Endothelial cell of umbilical vein (primary cell): ENCODE results near the gene STARD5. TPM values are rescaled to one million over a fixed set of nuclear protein-coding genes. Genes with fewer than 3 reads are reported as not detected.

Experiments
- BruUV-seq: library from RNA; stranded (reverse); fragments of 400-500 nt; replicated peaks from 2 replicates; lab custom pipeline; 2021; lab: Mats Ljungman, UMichigan
- CTCF ChIA-PET: fragments of 300-600, 350-600 bp; sonication (Branson Sonifier 250); formaldehyde crosslinking; loops from one replicate; lab custom pipeline; 2021; ENCODE audit warnings: antibody characterized with exemption, inconsistent platforms; lab: Charles Lee
- POLR2A ChIA-PET: fragments of 300-600, 350-600 bp; sonication (Branson Sonifier 250); formaldehyde crosslinking; loops from one replicate; lab custom pipeline; 2021; ENCODE audit warnings: antibody characterized with exemption, inconsistent platforms; lab: Charles Lee
- DNase-seq: peaks from one replicate; pipeline ENCODE4 v3.0.0-alpha.2; 2011; ENCODE audit warnings: low read depth, low spot score
- FAIRE-seq: peaks from 2 replicates; lab custom pipeline; 2011; peaks lifted over from hg19 to GRCh38; lab: Jason Lieb, UNC
- H2AFZ ChIP-seq: 2 replicates; pipeline ENCODE4 v1.6.0; 2012; ENCODE audit warnings: low read depth, low read length, control low read depth, inconsistent platforms
- H3K27ac ChIP-seq: 2 replicates; pipeline ENCODE4 v1.5.1; 2011; ENCODE audit warnings: low read depth, mild to moderate bottlenecking, control low read depth, low read length, moderate library complexity; ENCODE audit not compliant: insufficient read depth
- H3K27me3 ChIP-seq, 2 experiments: 2 replicates each; pipeline versions ENCODE4 v1.6.0 to v1.6.1; 2011; ENCODE audit warnings: low read length in 2 of 2, mixed read lengths in 1 of 2; ENCODE audit not compliant: control insufficient read depth in 2 of 2, insufficient read depth in 2 of 2
- H3K36me3 ChIP-seq, 2 experiments: 2 replicates in 1 of 2; 3 replicates in 1 of 2; pipeline ENCODE4 v1.5.1; 2011; ENCODE audit warnings: low read length in 2 of 2, mild to moderate bottlenecking in 1 of 2, moderate library complexity in 1 of 2; ENCODE audit not compliant: control insufficient read depth in 2 of 2, insufficient read depth in 2 of 2; ENCODE audit errors: extremely low read depth in 1 of 2
- H3K4me1 ChIP-seq: 3 replicates; pipeline ENCODE4 v1.5.1; 2011; ENCODE audit warnings: mild to moderate bottlenecking, low read length; ENCODE audit not compliant: control insufficient read depth, insufficient read depth; ENCODE audit errors: extremely low read depth
- H3K4me2 ChIP-seq: 2 replicates; pipeline ENCODE4 v1.6.1; 2011; ENCODE audit warnings: low read length, control low read depth, mixed read lengths; ENCODE audit not compliant: insufficient read depth
- H3K4me3 ChIP-seq, 3 experiments: fragments of 200-600 bp in 1 of 3; sonication (generic), shearing (Covaris generic) in 1 of 3; replicated peaks in 1 of 3; 2 replicates each; pipeline ENCODE4 v1.5.1; 2011 to 2016; ENCODE audit warnings: control low read depth in 3 of 3, low read length in 3 of 3, mild to moderate bottlenecking in 2 of 3, inconsistent platforms in 1 of 3, low read depth in 1 of 3, moderate library complexity in 1 of 3; ENCODE audit not compliant: insufficient read depth in 1 of 3
- H3K79me2 ChIP-seq: 2 replicates; pipeline ENCODE4 v1.6.0; 2012; ENCODE audit warnings: low read length, inconsistent platforms; ENCODE audit not compliant: control insufficient read depth, insufficient read depth
- H3K9ac ChIP-seq: replicated peaks from 2 replicates; pipeline ENCODE3; 2011; ENCODE audit warnings: low read length, control low read depth; ENCODE audit not compliant: insufficient read depth; ENCODE audit errors: extremely low read depth
- H3K9me1 ChIP-seq: replicated peaks from 3 replicates; pipeline ENCODE4 v1.6.0; 2011; ENCODE audit warnings: mild to moderate bottlenecking, low read length; ENCODE audit not compliant: control insufficient read depth, insufficient read depth; ENCODE audit errors: extremely low read depth
- H3K9me3 ChIP-seq: replicated peaks from 2 replicates; pipeline ENCODE4 v1.5.1; 2012; ENCODE audit warnings: low read length, inconsistent platforms; ENCODE audit not compliant: control insufficient read depth, insufficient read depth
- H4K20me1 ChIP-seq: replicated peaks from 2 replicates; pipeline ENCODE3; 2011; ENCODE audit warnings: mild to moderate bottlenecking, low read length; ENCODE audit not compliant: control insufficient read depth, insufficient read depth; ENCODE audit errors: extremely low read depth
- EZH2 ChIP-seq: IDR thresholded peaks from 2 replicates; pipeline ENCODE4 v1.6.1; 2012; ENCODE audit warnings: borderline replicate concordance, low read depth, mild to moderate bottlenecking, moderate library complexity, low read length, inconsistent platforms; ENCODE audit not compliant: severe bottlenecking
- FOS ChIP-seq: IDR thresholded peaks from 2 replicates; pipeline ENCODE4 v1.6.1; 2011; ENCODE audit warnings: mild to moderate bottlenecking, low read length, moderate library complexity, borderline replicate concordance; ENCODE audit not compliant: insufficient read depth
- GATA2 ChIP-seq: IDR thresholded peaks from 2 replicates; pipeline ENCODE4 v1.7.0; 2011; ENCODE audit warnings: low read depth, mild to moderate bottlenecking, moderate library complexity, mixed read lengths, low read length; ENCODE audit not compliant: insufficient read length, insufficient read depth
- MYC ChIP-seq: IDR thresholded peaks from one replicate; pipeline ENCODE4 v1.6.1; 2011; ENCODE audit warnings: mild to moderate bottlenecking, low read depth, low read length
- POLR2A ChIP-seq: IDR thresholded peaks from 2 replicates; pipeline ENCODE4 v1.6.1; 2012; ENCODE audit warnings: low read depth, mild to moderate bottlenecking, control low read depth, low read length
- dilution Hi-C: fragments of 300-500 bp; cut with MboI; formaldehyde crosslinking; loops from one replicate; pipeline ENCODE4 v1.15.0; 2019; ENCODE audit warnings: low sequenced_read_pairs; ENCODE audit not compliant: extremely low pct_ligation_motif_present
- intact Hi-C: fragments of 100-400 bp; cut with micrococcal nuclease; formaldehyde crosslinking; loops from one replicate; pipeline ENCODE4 v1.10.0; 2022
- polyA plus RNA-seq, 4 experiments: library from polyadenylated mRNA; depleted of rRNA in 3 of 4; stranded (reverse) in 3 of 4; unstranded in 1 of 4; fragments of >200 nt; gene quantifications; 2 replicates each; pipeline versions ENCODE4 v1.2.1 to v1.2.3, GENCODE V29; 2011 to 2012; ENCODE audit warnings: missing spikeins in 1 of 4
- total RNA-seq: library from RNA; stranded (reverse); gene quantifications from 2 replicates; pipeline ENCODE4 v1.2.3, GENCODE V29; 2021
- TF ChIP-seq, protein P1 (sequence below), 2 donors: IDR thresholded peaks; 1 replicate in 1 of 2; 2 replicates in 1 of 2; pipeline ENCODE4 v1.5.1; 2011; ENCODE audit warnings: low read length in 2 of 2, mild to moderate bottlenecking in 2 of 2, moderate library complexity in 2 of 2, control low read depth in 1 of 2, inconsistent platforms in 1 of 2, low read depth in 1 of 2; ENCODE audit not compliant: insufficient read depth in 1 of 2; ENCODE audit errors: extremely low read depth in 1 of 2

Gene STARD5
- total and polyA plus RNA-seq, 2 donors (not counting 3 experiments of a cell fraction or from before 2014, with no cell fraction given): 2.2 to 3.0 TPM

- no TSS peak for BruUV-seq
- peaks cover 8% of the 10 kb centered on the region for H3K4me1 ChIP-seq
- H3K9ac ChIP-seq: no peak overlapping the region
- H4K20me1 ChIP-seq: no peaks in the 10 kb centered on the region
- H3K9me1 ChIP-seq: no peaks in the 10 kb centered on the region
- no peaks in the 10 kb centered on the region for H3K9me3 ChIP-seq
- H3K27ac ChIP-seq: no peak overlapping the region
- TF ChIP-seq, protein P1, sequence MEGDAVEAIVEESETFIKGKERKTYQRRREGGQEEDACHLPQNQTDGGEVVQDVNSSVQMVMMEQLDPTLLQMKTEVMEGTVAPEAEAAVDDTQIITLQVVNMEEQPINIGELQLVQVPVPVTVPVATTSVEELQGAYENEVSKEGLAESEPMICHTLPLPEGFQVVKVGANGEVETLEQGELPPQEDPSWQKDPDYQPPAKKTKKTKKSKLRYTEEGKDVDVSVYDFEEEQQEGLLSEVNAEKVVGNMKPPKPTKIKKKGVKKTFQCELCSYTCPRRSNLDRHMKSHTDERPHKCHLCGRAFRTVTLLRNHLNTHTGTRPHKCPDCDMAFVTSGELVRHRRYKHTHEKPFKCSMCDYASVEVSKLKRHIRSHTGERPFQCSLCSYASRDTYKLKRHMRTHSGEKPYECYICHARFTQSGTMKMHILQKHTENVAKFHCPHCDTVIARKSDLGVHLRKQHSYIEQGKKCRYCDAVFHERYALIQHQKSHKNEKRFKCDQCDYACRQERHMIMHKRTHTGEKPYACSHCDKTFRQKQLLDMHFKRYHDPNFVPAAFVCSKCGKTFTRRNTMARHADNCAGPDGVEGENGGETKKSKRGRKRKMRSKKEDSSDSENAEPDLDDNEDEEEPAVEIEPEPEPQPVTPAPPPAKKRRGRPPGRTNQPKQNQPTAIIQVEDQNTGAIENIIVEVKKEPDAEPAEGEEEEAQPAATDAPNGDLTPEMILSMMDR (IDR thresholded peaks at IDR 0.05; ENCODE audit: extremely low read depth in 1 of 2, insufficient read depth in 1 of 2, low read depth in 1 of 2, low read length in 2 of 2): no peak
- TF ChIP-seq GATA2 (no peak), POLR2A (no peak)
- H3K4me3 ChIP-seq: no peak overlapping the region
- H2AFZ ChIP-seq: no peak overlapping the region
- FAIRE-seq (no peak), DNase-seq (no peak)
- ChIA-PET POLR2A (no interaction called here), CTCF (no interaction called here)
- intact Hi-C loops: no loop called here
- H3K79me2 ChIP-seq: no peaks in the 10 kb centered on the region
- no peak overlapping the region for H3K4me2 ChIP-seq
- H3K27me3 ChIP-seq: peaks cover 0 to 1% of the 10 kb centered on the region in 2 experiments
- H3K36me3 ChIP-seq: no peaks in the 10 kb centered on the region
- dilution Hi-C loops: no loop called here
Observed at GRCh38 chr15:81321667-81322066, 2.3 kb downstream of the STARD5 start.

DNA sequence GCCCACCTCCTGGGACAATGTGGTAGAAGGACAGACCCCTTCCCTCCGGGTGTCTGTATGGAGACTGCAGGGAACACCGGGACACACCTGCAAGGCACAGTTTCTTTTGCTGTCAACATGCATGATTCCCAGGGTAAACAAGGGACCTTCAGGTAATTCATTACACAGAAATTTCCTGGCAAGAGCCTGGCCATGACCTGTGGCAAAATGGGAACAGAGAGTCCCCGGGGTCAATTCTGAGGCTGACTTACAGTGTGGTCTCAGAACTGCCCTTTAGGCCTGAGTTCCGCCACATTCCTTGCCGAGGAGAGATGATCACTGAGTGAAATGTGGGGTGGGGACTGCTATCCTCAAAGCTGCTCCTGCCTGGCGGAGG, 6.3 kb downstream of the STARD5 start:
- intact Hi-C loops (no loop called here), dilution Hi-C loops (no loop called here)
- FAIRE-seq: no peak
- Histone ChIP-seq H3K27ac (no peak overlapping the region), H3K27me3 (no peaks in the 10 kb centered on the region), H3K4me3 (no peak overlapping the region), H3K79me2 (no peaks in the 10 kb centered on the region), H3K4me2 (no peak overlapping the region), H3K9me3 (no peaks in the 10 kb centered on the region), H2AFZ (no peak overlapping the region), H3K4me1 (no peaks in the 10 kb centered on the region), H3K9ac (no peak overlapping the region), H3K36me3 (no peaks in the 10 kb centered on the region), H3K9me1 (no peaks in the 10 kb centered on the region), H4K20me1 (no peaks in the 10 kb centered on the region)
- no peak for DNase-seq
- ChIA-PET CTCF (interaction anchor here (2.5 kb wide), 1 partner anchor 51 kb away, joined by 9 read pairs; no protein-coding TSS in a partner anchor), POLR2A (no interaction called here)
- no peak for TF ChIP-seq FOS
- TF ChIP-seq GATA2: no peak
- no peak for TF ChIP-seq EZH2
- TF ChIP-seq, protein P1 (IDR thresholded peaks at IDR 0.05; ENCODE audit: extremely low read depth in 1 of 2, insufficient read depth in 1 of 2, low read depth in 1 of 2, low read length in 2 of 2): no peak
- TF ChIP-seq MYC: no peak
- BruUV-seq: no TSS peak
